Embryonic facial prominence (tissue), 1 donor: Measurements from ENCODE around the gene WASF3.

Source experiments
- DNase-seq: peaks from one replicate; pipeline ENCODE4 v3.0.0-alpha.2; 2016; ENCODE audit errors: extremely low spot score

Gene WASF3

GRCh38 chr13:26680572-26680971, 123.1 kb downstream of the WASF3 start:
- DNase-seq: no peak

GRCh38 chr13:26681036-26681435, 123.6 kb downstream of the WASF3 start:
- no peak for DNase-seq

GRCh38 chr13:26682606-26683005, 125.1 kb downstream of the WASF3 start:
- DNase-seq: no peak

- no peak for DNase-seq
These were observed 128.1 kb downstream of the WASF3 start for GRCh38 chr13:26685606-26686005.

- DNase-seq: no peak
These were observed 128.8 kb downstream of the WASF3 start for GRCh38 chr13:26686285-26686684.

GRCh38 chr13:26688286-26688685, 130.8 kb downstream of the WASF3 start:
- no peak for DNase-seq

- no peak for DNase-seq
These were observed 131.5 kb downstream of the WASF3 start for GRCh38 chr13:26688980-26689379.

GRCh38 chr13:26693749-26694463, 136.4 kb downstream of the WASF3 start:
- no peak for DNase-seq

- no peak for DNase-seq
These were observed 137.3 kb downstream of the WASF3 start for GRCh38 chr13:26694609-26695359.

GRCh38 chr13:26695360-26695705, 137.8 kb downstream of the WASF3 start:
- no peak for DNase-seq

- DNase-seq: no peak
These were observed 138.4 kb downstream of the WASF3 start for GRCh38 chr13:26695891-26696311.

GRCh38 chr13:26697069-26697955, 139.8 kb downstream of the WASF3 start:
- DNase-seq: no peak

- peak; percentile 65 for DNase-seq
These were observed 141.1 kb downstream of the WASF3 start for GRCh38 chr13:26698392-26699196.

- DNase-seq: no peak
These were observed 141.7 kb downstream of the WASF3 start for GRCh38 chr13:26699197-26699490.

- DNase-seq: no peak
These were observed 148.1 kb downstream of the WASF3 start for GRCh38 chr13:26705536-26705935.

GRCh38 chr13:26706381-26706780, 148.9 kb downstream of the WASF3 start:
- DNase-seq: no peak

GRCh38 chr13:26707122-26708006, 149.9 kb downstream of the WASF3 start:
- DNase-seq: no peak

GRCh38 chr13:26708007-26708297, 150.5 kb downstream of the WASF3 start:
- no peak for DNase-seq

GRCh38 chr13:26709461-26709860, 152.0 kb downstream of the WASF3 start:
- DNase-seq: no peak

- no peak for DNase-seq
These were observed 152.7 kb downstream of the WASF3 start for GRCh38 chr13:26710166-26710565.

- no peak for DNase-seq
These were observed 153.7 kb downstream of the WASF3 start for GRCh38 chr13:26711211-26711610.
